GM10847 (cell line): Measurements from ENCODE around the gene RIC8A.

Source experiments
- POLR2A ChIP-seq: IDR thresholded peaks from 2 replicates; pipeline ENCODE4 v1.6.1; 2011; ENCODE audit not compliant: insufficient read length; ENCODE audit errors: extremely low read depth

RIC8A gene

DNA sequence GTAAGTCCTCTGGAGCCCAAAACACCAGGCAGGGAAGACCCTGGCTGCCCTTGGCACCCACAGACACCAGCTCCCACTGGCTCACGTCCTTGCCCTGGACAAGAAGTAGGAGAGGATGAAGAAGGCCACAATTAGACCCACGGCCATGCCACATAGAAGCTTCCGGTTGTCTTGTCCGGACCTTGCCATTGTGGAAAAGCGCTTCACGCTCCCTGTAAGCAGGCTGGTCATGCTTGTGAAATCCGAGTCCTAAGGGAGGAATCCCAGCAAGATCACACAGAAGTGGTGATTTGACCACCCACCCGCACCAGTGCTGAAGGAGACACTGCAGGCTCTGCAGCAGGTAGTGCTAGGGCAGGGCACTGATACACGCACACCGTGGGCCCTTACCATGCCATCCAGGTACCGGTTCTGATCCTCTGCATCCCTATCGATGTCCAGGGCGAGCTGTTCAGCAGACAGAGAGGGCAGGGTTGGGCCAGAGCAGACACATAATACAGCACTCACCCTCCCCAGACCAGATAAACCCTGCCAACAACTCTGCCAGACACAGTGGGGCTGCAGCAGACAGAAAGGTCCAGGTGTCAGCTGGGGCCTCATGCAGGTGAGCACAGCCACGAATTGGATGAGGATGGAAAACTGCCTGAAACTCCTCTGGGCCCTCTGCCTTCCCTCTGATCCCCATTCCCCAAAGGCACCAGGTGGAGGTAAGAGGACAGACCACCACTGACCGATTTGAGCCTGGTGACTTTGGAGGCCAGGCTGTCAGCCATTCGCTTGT lies 2.1 kb upstream of the RIC8A start:
- no peak for TF ChIP-seq POLR2A

DNA sequence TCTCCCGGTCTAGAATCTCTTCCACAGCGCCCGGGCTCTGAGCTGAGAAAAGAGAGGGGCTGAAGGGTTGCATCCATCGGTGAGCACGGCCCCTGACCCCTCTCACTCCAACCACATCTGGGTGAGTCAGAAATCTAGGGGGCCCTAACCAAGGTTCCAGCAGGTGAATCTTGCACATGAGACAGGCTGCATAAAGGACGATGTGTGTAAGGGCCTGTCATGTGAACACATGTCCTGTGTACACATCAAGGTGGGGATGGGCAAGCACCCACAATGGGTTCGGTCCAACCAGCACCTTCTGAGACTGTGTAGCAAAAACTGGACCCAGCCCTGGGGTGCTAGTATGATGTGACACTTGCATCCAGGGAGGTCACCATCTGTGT lies 1.5 kb upstream of the RIC8A start:
- no peak for TF ChIP-seq POLR2A

DNA sequence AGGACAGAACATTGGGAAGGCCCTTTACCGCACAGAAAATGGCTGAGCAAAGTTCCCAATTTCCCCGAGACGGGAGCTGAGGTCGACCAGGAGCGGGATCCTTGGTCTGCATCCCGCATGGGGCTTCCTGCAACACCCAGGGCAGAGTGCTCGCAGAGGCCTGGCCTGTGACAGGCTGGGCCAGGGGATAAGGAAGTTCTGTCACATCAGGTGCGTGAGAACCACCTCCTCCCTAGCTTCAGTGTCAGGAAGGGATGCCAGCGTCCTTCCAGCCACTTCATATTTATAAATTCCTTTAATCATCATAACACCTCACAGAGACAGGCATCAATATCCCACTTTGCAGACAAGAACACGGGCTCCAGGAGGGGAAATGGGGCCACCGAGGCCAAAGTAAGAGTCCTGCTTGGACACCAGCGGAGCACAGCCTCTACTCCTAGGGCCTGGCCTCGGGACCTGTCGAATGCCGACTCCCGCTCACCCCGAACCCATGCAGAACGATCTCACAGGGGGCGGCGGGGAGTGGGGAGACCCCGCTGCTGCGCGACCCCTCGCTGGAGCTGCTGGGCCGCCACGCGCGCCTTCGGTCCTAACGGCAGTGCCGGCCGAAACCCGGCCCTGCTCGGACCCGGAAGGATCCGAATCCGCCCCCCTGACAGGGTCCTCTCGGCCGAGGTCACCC lies 841 bp upstream of the RIC8A start:
- no peak for TF ChIP-seq POLR2A

DNA sequence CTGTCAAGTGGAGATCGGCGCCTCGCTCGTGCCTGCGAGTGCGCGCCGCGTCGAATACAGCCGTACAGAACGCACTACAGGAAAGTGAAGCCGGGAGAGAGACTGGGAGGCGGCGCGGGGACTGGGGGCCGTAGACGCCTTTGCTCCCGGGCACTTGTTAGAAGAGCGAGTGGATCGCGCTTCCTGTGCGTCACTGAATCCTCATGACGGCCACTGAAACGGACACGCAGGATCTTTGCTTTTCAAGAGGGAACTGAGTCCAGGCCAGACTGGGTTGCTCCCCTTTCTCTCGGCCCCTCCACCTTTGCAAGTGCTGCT lies 314 bp downstream of the RIC8A start:
- TF ChIP-seq POLR2A: no peak

DNA sequence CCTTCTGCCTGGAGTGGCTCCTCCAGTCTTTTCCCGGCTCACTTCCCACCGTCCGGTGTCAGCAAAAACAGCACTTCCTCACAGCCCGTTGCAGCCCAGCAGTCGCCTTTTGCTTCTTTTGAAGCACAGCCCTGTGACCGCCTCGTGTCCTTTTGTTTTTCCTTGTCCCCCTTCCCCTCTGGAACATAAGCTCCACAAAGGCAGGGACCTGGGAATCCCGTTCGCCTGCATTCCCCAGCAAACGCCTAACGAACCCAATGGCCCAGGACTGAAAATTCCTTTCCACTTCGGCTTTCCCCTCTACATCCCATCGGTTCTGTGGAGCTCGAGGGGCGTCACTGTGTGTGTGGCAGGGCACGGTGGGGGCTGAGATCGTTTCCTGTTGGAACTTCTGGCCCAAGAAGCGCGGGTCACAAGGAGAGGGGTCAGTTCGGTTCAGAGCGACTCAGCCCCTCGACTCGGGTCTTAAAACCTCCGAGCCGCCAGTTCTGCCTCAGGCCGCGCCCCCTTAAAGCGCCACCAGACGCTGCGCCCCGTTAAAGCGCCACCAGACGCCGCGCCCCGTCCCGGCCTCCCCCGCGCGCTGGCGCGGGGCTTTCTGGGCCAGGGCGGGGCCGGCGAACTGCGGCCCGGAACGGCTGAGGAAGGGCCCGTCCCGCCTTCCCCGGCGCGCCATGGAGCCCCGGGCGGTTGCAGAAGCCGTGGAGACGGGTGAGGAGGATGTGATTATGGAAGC lies 841 bp downstream of the RIC8A start:
- peak; percentile 73 for TF ChIP-seq POLR2A

DNA sequence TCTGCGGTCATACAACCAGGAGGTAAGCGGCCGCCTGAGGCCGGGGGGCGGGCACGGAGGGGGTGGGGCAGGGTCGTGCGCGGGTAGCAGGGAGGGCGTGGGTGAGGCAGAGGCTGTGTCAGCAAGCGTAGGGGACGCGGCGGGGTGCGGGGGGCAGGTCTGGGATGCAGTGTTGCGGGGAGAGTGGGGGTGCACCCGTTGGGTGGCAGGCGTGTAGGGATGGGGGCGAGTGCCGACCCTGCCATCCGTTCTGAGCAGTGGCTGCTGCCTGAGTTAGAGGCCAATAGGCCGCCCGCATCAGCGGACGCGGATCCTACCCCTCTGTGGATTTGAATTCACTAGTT lies 1.4 kb downstream of the RIC8A start:
- TF ChIP-seq POLR2A: no peak

DNA sequence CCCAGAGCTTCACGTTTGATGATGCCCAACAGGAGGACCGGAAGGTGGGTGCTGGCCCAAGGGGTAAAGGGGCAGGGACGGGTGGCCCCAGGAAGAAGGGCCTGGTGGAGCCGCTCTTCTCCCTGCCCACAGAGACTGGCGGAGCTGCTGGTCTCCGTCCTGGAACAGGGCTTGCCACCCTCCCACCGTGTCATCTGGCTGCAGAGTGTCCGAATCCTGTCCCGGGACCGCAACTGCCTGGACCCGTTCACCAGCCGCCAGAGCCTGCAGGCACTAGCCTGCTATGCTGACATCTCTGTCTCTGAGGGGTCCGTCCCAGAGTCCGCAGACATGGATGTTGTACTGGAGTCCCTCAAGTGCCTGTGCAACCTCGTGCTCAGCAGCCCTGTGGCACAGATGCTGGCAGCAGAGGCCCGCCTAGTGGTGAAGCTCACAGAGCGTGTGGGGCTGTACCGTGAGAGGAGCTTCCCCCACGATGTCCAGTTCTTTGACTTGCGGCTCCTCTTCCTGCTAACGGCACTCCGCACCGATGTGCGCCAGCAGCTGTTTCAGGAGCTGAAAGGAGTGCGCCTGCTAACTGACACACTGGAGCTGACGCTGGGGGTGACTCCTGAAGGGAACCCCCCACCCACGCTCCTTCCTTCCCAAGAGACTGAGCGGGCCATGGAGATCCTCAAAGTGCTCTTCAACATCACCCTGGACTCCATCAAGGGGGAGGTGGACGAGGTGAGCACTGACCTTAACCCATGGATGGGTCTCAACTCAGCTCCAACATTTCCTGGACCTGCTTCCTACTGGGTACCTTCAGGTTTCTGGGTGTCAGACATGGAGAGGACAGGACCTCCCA lies 2.0 kb downstream of the RIC8A start:
- TF ChIP-seq POLR2A: no peak

DNA sequence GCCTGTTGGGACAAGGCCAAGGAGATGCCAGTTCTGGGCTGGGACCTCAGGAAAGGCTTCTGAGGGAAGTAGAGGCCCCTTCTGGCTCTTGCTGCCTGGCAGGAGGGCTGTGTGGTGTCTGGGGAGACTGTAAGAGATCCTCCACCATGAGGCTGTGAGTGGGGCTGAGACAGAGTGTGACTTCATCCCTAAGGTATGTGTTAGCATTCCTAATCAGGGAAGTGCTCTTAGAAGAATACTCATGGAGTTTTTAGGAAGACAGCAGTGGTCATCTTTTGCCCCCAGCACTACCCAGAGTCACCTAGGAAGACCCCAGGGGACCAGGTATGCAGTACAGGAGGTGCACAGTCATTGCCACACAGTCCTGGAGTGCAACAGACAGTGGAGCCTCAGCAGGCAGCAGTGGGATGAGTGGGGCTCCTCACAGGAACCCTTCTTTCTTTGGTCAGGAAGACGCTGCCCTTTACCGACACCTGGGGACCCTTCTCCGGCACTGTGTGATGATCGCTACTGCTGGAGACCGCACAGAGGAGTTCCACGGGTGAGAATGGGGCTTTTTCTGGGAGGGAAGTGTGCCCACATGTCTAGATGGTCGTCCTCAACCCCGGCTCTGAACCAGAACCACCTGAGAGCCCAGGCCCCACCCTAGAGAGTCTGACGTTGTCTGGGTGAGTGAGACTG lies 2.8 kb downstream of the RIC8A start:
- TF ChIP-seq POLR2A: no peak

DNA sequence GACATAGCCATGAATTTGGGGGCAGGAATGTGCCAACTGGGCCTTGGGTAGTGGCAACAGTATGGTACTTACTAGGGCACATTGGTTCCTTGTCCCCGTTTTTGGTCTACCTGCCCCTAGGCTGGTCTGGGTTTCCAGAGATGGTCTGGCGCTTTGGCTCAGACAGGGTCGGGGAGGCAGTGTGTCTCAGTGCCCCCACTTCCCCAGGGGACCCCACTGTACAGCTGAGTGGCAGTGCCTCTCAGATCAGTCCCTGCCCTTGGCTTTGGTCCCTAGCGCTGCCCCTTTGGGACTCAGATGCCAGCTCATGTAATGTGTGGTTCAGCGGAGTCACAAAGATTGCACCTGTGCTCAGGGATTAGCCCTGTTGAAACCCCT lies 3.3 kb downstream of the RIC8A start:
- TF ChIP-seq POLR2A: no peak

DNA sequence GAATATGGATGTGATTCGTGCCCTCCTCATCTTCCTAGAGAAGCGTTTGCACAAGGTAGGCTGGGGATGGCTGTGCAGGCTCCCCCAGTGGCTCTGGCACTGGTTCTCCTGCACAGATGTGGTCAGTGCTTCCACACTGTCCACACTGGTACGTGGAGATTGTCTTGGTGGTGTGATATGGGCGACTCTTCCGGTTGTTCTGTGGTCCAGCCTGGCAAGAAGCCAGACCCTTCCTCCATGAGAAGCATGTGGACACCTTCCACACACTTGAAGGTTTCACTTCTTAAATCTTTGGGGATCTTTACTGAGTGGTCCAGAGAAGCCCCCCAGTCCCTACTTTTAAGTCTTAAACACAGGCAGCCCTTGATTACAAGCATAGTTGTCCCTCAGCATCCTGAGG lies 3.8 kb downstream of the RIC8A start:
- no peak for TF ChIP-seq POLR2A

DNA sequence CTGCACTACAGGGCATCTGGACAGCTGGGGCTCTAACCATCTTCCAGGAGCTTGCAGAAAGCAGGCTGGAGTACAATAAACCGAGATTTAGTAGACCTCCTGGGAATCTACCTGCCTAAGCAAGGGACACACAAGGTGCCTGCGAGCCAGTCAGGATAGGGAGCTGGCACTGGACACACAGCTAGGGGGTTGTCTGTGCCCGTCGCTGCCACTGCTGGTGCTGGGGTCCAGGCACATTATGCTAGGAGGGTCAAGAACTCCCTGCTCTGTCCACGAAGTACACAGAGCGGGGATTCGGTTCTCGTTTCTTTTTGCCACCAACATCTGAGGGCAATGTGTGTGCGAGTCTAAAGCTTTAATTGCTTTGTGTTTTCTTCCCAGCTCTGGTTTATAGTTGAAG lies 4.2 kb downstream of the RIC8A start:
- no peak for TF ChIP-seq POLR2A

DNA sequence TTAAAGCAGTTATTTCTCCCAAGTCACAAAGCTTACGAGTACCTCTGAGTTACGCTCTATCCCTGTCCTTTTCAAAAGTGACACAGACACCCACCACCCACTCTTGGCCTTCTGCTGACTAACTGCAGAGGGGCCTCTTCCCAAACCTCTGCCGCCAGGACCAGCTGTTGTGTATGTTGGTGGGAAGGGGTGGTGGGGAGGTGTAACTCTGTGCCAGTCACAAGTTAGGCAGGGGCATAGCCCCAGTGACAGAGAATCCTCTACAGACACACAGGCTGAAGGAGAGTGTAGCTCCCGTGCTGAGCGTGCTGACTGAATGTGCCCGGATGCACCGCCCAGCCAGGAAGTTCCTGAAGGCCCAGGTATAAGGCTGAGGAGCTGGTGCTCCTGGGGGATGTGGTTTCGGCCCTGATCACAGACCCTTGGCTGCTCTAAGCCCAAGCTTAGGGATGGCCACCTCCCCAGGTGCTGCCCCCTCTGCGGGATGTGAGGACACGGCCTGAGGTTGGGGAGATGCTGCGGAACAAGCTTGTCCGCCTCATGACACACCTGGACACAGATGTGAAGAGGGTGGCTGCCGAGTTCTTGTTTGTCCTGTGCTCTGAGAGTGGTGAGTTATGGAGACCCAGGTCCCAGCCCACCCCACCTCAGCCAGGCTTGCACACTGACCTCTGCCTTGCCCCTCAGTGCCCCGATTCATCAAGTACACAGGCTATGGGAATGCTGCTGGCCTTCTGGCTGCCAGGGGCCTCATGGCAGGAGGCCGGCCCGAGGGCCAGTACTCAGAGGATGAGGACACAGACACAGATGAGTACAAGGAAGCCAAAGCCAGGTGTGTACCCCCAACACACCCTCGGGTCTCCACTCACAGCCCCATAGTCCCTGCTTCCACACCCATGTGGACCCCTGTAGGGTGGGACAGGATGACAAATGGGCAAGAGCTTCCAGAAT lies 4.9 kb downstream of the RIC8A start:
- no peak for TF ChIP-seq POLR2A

DNA sequence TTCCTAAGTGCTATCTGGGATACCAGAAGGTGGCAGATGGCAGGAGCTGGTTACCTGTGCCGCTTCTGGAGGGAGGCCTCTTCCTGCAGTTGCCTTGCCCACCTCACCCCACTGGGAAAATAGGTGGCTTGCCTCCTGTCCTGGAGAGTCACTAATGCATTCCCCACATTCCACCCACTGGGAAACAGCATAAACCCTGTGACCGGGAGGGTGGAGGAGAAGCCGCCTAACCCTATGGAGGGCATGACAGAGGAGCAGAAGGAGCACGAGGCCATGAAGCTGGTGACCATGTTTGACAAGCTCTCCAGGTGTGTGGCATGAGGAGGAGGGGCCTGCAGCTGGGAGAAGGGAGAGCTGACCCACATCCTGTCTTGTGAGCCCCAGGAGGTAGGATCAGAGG lies 5.6 kb downstream of the RIC8A start:
- no peak for TF ChIP-seq POLR2A

DNA sequence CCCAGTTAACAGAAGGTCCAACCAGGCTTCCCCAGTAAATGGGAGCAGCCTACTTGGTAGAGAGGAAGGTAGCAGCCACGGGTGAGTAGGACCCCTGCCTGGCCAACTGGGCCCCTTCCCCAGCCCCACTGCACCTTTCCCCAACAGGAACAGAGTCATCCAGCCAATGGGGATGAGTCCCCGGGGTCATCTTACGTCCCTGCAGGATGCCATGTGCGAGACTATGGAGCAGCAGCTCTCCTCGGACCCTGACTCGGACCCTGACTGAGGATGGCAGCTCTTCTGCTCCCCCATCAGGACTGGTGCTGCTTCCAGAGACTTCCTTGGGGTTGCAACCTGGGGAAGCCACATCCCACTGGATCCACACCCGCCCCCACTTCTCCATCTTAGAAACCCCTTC lies 6.6 kb downstream of the RIC8A start:
- no peak for TF ChIP-seq POLR2A
